Dermis blood vessel endothelial cell (primary cell): Measurements from ENCODE around the gene BZW2. TPM values are rescaled to one million over a fixed set of nuclear protein-coding genes. Genes with fewer than 3 reads are reported as not detected.
"Not testable (repeated sequence)": the region's sequence is repeated elsewhere in the genome, so short reads cannot be mapped to it uniquely, and the experiment has no call there.

Experiments used
- DNase-seq: peaks from one replicate; pipeline ENCODE4 v3.0.0; 2010
- total RNA-seq: library from RNA; depleted of rRNA; stranded (reverse); fragments of >200 nt; gene quantifications from 2 replicates; pipeline ENCODE4 v1.2.3, GENCODE V29; 2014

The BZW2 gene
- total RNA-seq, 1 donor from 2014 or later = 134 TPM

GRCh38 chr7:16675277-16675676 is 29.3 kb downstream of the BZW2 start:
- DNase-seq = no peak

GRCh38 chr7:16677978-16678494 is 32.1 kb downstream of the BZW2 start:
- DNase-seq = no peak

GRCh38 chr7:16678645-16679566 is 32.9 kb downstream of the BZW2 start:
- DNase-seq = not testable (repeated sequence)

GRCh38 chr7:16684935-16685334 is 39.0 kb downstream of the BZW2 start:
- no peak for DNase-seq

- DNase-seq = no peak
Measured at GRCh38 chr7:16685535-16685934, 39.6 kb downstream of the BZW2 start.

GRCh38 chr7:16688249-16688648 is 42.3 kb downstream of the BZW2 start:
- DNase-seq = no peak

- DNase-seq = no peak
Measured at GRCh38 chr7:16691241-16691640, 45.3 kb downstream of the BZW2 start.

- DNase-seq = no peak
Measured at GRCh38 chr7:16693601-16694318, 47.8 kb downstream of the BZW2 start.

GRCh38 chr7:16694806-16695205 is 48.8 kb downstream of the BZW2 start:
- no peak for DNase-seq

- DNase-seq = peak; percentile 87
Measured at GRCh38 chr7:16695621-16696237, 49.7 kb downstream of the BZW2 start.

GRCh38 chr7:16697507-16698199 is 51.7 kb downstream of the BZW2 start:
- peak; percentile 41 for DNase-seq

GRCh38 chr7:16698200-16698905 is 52.4 kb downstream of the BZW2 start:
- no peak for DNase-seq

GRCh38 chr7:16702441-16702840 is 56.5 kb downstream of the BZW2 start:
- no peak for DNase-seq

- no peak for DNase-seq
Measured at GRCh38 chr7:16708511-16708910, 62.5 kb downstream of the BZW2 start.

- peak; percentile 52 for DNase-seq
Measured at GRCh38 chr7:16708980-16709379, 63.0 kb downstream of the BZW2 start.

GRCh38 chr7:16710651-16711050 is 64.7 kb downstream of the BZW2 start:
- no peak for DNase-seq

- no peak for DNase-seq
Measured at GRCh38 chr7:16711730-16712129, 65.7 kb downstream of the BZW2 start.

GRCh38 chr7:16712916-16713315 is 66.9 kb downstream of the BZW2 start:
- no peak for DNase-seq

GRCh38 chr7:16715928-16716327 is 69.9 kb downstream of the BZW2 start:
- DNase-seq = no peak

GRCh38 chr7:16718111-16718656 is 72.2 kb downstream of the BZW2 start:
- DNase-seq = no peak

GRCh38 chr7:16719699-16720098 is 73.7 kb downstream of the BZW2 start:
- no peak for DNase-seq

GRCh38 chr7:16721541-16721940 is 75.6 kb downstream of the BZW2 start:
- no peak for DNase-seq
